Keratinocyte (primary cell): Measurements from ENCODE around the gene NOL12. TPM values are rescaled to one million over a fixed set of nuclear protein-coding genes. Genes with fewer than 3 reads are reported as not detected.

ENCODE experiments used
- DNase-seq: peaks from one replicate; pipeline ENCODE4 v3.0.0-alpha.2; 2011; ENCODE audit warnings: low read depth, missing footprints, low spot score
- FAIRE-seq: peaks from 2 replicates; lab custom pipeline; 2011; peaks lifted over from hg19 to GRCh38; lab: Jason Lieb, UNC
- H2AFZ ChIP-seq: 2 replicates; pipeline ENCODE4 v1.6.0; 2012; ENCODE audit warnings: low read length, control low read depth, inconsistent platforms; ENCODE audit not compliant: control insufficient read depth
- H3K27ac ChIP-seq: 2 replicates; pipeline ENCODE4 v1.5.1; 2011; ENCODE audit warnings: low read length; ENCODE audit not compliant: control insufficient read depth, insufficient read depth
- H3K27me3 ChIP-seq: 3 replicates; pipeline ENCODE4 v1.6.0; 2011; ENCODE audit warnings: low read length; ENCODE audit not compliant: control insufficient read depth, insufficient read depth; ENCODE audit errors: extremely low read depth
- H3K36me3 ChIP-seq, 2 experiments: 2 replicates in 1 of 2; 3 replicates in 1 of 2; pipeline ENCODE4 v1.5.1; 2011; ENCODE audit warnings: low read length in 2 of 2, mild to moderate bottlenecking in 1 of 2; ENCODE audit not compliant: control insufficient read depth in 2 of 2, insufficient read depth in 2 of 2; ENCODE audit errors: extremely low read depth in 1 of 2
- H3K4me1 ChIP-seq: 3 replicates; pipeline ENCODE4 v1.5.1; 2011; ENCODE audit warnings: low read length; ENCODE audit not compliant: control insufficient read depth, insufficient read depth; ENCODE audit errors: extremely low read depth
- H3K4me2 ChIP-seq: 3 replicates; pipeline ENCODE4 v1.6.0; 2011; ENCODE audit warnings: low read depth, low read length; ENCODE audit not compliant: control insufficient read depth, insufficient read depth; ENCODE audit errors: extremely low read depth
- H3K4me3 ChIP-seq, 3 experiments: fragments of 200-600 bp in 1 of 3; sonication (generic) in 1 of 3; 2 replicates in 2 of 3; 3 replicates in 1 of 3; pipeline ENCODE4 v1.5.1; 2011 to 2016; ENCODE audit warnings: low read length in 3 of 3, mild to moderate bottlenecking in 3 of 3, control low read depth in 2 of 3, inconsistent platforms in 1 of 3, low read depth in 1 of 3, mixed read lengths in 1 of 3, mixed run types in 1 of 3, moderate library complexity in 1 of 3; ENCODE audit not compliant: control insufficient read depth in 2 of 3, insufficient read depth in 2 of 3; ENCODE audit errors: extremely low read depth in 1 of 3
- H3K79me2 ChIP-seq: 2 replicates; pipeline ENCODE4 v1.6.0; 2012; ENCODE audit warnings: low read length; ENCODE audit not compliant: control insufficient read depth, insufficient read depth
- H3K9ac ChIP-seq: 3 replicates; pipeline ENCODE4 v1.6.0; 2011; ENCODE audit warnings: low read length; ENCODE audit not compliant: control insufficient read depth, insufficient read depth; ENCODE audit errors: extremely low read depth
- H3K9me1 ChIP-seq: 3 replicates; pipeline ENCODE4 v1.6.0; 2011; ENCODE audit warnings: low read length; ENCODE audit not compliant: control insufficient read depth, insufficient read depth; ENCODE audit errors: extremely low read depth
- H3K9me3 ChIP-seq: 2 replicates; pipeline ENCODE4 v1.5.1; 2012; ENCODE audit warnings: low read depth, low read length; ENCODE audit not compliant: control insufficient read depth
- H4K20me1 ChIP-seq: 3 replicates; pipeline ENCODE4 v1.6.0; 2011; ENCODE audit warnings: low read length; ENCODE audit not compliant: control insufficient read depth, insufficient read depth; ENCODE audit errors: extremely low read depth
- CTCF ChIP-seq, 3 experiments: IDR thresholded peaks in 1 of 3; conservative IDR thresholded peaks in 1 of 3; optimal IDR thresholded peaks in 1 of 3; 2 replicates in 2 of 3; 3 replicates in 1 of 3; pipeline versions ENCODE3 to v1.5.1; 2011; ENCODE audit warnings: low read length in 3 of 3, mild to moderate bottlenecking in 3 of 3, moderate library complexity in 2 of 3, control low read depth in 1 of 3, inconsistent platforms in 1 of 3; ENCODE audit not compliant: insufficient read depth in 2 of 3; ENCODE audit errors: extremely low read depth in 1 of 3
- EZH2 ChIP-seq: IDR thresholded peaks from one replicate; pipeline ENCODE4 v1.6.1; 2012; ENCODE audit warnings: inconsistent platforms, mild to moderate bottlenecking, low read length, moderate library complexity
- dilution Hi-C: fragments of 300-500 bp; cut with MboI; formaldehyde crosslinking; loops from one replicate; pipeline ENCODE4 v1.7.0; 2020; ENCODE audit warnings: low sequenced_read_pairs; ENCODE audit not compliant: extremely low pct_ligation_motif_present
- polyA plus RNA-seq, 5 experiments: library from polyadenylated mRNA; depleted of rRNA in 3 of 5; stranded (reverse) in 3 of 5; stranded (forward) in 1 of 5; unstranded in 1 of 5; fragments of >200 nt; gene quantifications; 1 replicate in 1 of 5; 2 replicates in 3 of 5; 3 replicates in 1 of 5; pipeline versions ENCODE4 v1.2.1 to v1.2.3, GENCODE V29; 2011 to 2012; ENCODE audit warnings: missing spikeins in 2 of 5, low read depth in 1 of 5, low replicate concordance in 1 of 5
- small RNA-seq, 3 experiments: library from RNA; depleted of rRNA; stranded (forward); fragments of <200 nt; gene quantifications; one replicate each; pipeline ENCODE3, GENCODE V24; 2012; ENCODE audit warnings: low read depth in 3 of 3, low replicate concordance in 1 of 3; ENCODE audit not compliant: insufficient read length in 3 of 3

Gene NOL12
- polyA plus RNA-seq, 1 donor (not counting 4 experiments of a cell fraction or from before 2014, with no cell fraction given) = 23.8 TPM

- Histone ChIP-seq H3K4me1 (peaks cover 34% of the 10 kb centered on the region), H3K79me2 (peaks cover 17% of the 10 kb centered on the region), H3K27ac (peak overlapping the region; percentile 25), H4K20me1 (no peaks in the 10 kb centered on the region), H2AFZ (no peak overlapping the region), H3K9me1 (no peaks in the 10 kb centered on the region), H3K9me3 (no peaks in the 10 kb centered on the region), H3K9ac (no peak overlapping the region), H3K27me3 (peaks cover 5% of the 10 kb centered on the region), H3K4me3 (no peak overlapping the region), H3K36me3 (peaks cover 0 to 4% of the 10 kb centered on the region in 2 experiments), H3K4me2 (peak overlapping the region; percentile 55)
- DNase-seq = no peak
- dilution Hi-C loops = no loop called here
- TF ChIP-seq CTCF (optimal IDR thresholded peaks at IDR 0.05 in 1 of 3, IDR thresholded peaks at IDR 0.05 in 1 of 3, conservative IDR thresholded peaks at IDR 0.05 in 1 of 3; ENCODE audit: extremely low read depth in 1 of 3, insufficient read depth in 2 of 3, low read length in 3 of 3) (peak in 1 of 3 experiments; percentile 36), EZH2 (no peak)
- peak; percentile 94 for FAIRE-seq
Measured at GRCh38 chr22:37742376-37743171, 56.4 kb downstream of the NOL12 start.

Small RNAs within 50 kb of the gene (small RNA-seq; reads per million reads assigned to genes)
- 0 reads per million in 3 experiments for gene RN7SL385P

Other genes starting within 250 kb of the NOL12 start
- gene MFNG, start 200.0 kb upstream of the NOL12 start, polyA plus RNA-seq = 4.1 to 5.9 TPM (median 5.8 TPM) in 3 replicates
- 32.2 to 50.8 TPM (median 40.1 TPM) in 3 replicates for gene CARD10, start 166.9 kb upstream of the NOL12 start, polyA plus RNA-seq
- 10.5 to 18.4 TPM (median 13.5 TPM) in 3 replicates for gene CDC42EP1, start 125.9 kb upstream of the NOL12 start, polyA plus RNA-seq
- gene LGALS2, start 106.3 kb upstream of the NOL12 start, polyA plus RNA-seq = not detected in 3 replicates
- 29.2 to 36.4 TPM (median 32.5 TPM) in 3 replicates for gene GGA1, start 77.5 kb upstream of the NOL12 start, polyA plus RNA-seq
- gene SH3BP1, start 46.7 kb upstream of the NOL12 start, polyA plus RNA-seq = 27.2 to 49.8 TPM (median 32.6 TPM) in 3 replicates
- 4.6 to 6.3 TPM (median 5.2 TPM) in 3 replicates for gene PDXP, start 27.6 kb upstream of the NOL12 start, polyA plus RNA-seq
- gene LGALS1, start 10.7 kb upstream of the NOL12 start, polyA plus RNA-seq = 1,629 to 5,918 TPM (median 2,086 TPM) in 3 replicates
- gene TRIOBP, start 10.7 kb downstream of the NOL12 start, polyA plus RNA-seq = 13.9 to 24.8 TPM (median 22.2 TPM) in 3 replicates
- gene GCAT, start 121.6 kb downstream of the NOL12 start, polyA plus RNA-seq = 8.2 to 8.5 TPM (median 8.4 TPM) in 3 replicates
- not detected in 3 replicates for gene GALR3, start 137.0 kb downstream of the NOL12 start, polyA plus RNA-seq
- gene ANKRD54, start 158.0 kb downstream of the NOL12 start, polyA plus RNA-seq = 12.3 to 19.4 TPM (median 17.1 TPM) in 3 replicates
- 517 to 639 TPM (median 592 TPM) in 3 replicates for gene EIF3L, start 163.1 kb downstream of the NOL12 start, polyA plus RNA-seq
- gene MICALL1, start 220.0 kb downstream of the NOL12 start, polyA plus RNA-seq = 42.8 to 108 TPM (median 65.0 TPM) in 3 replicates